Breast epithelium (tissue), 3 donors: Measurements from ENCODE around the gene TRAPPC2B.

ENCODE experiments used
- POLR2A ChIP-seq: fragments of 450-650 bp; IDR thresholded peaks from one replicate; pipeline ENCODE4 v1.6.1; 2016; ENCODE audit warnings: antibody characterized with exemption, mild to moderate bottlenecking, moderate library complexity
- POLR2AphosphoS5 ChIP-seq, 3 donors: sonication (generic); formaldehyde crosslinking; IDR thresholded peaks; one replicate each; pipeline ENCODE4 v1.6.1; 2017; ENCODE audit warnings: antibody characterized with exemption in 3 of 3
- TF ChIP-seq, protein P1 (sequence below), 3 donors: fragments of 450-650 bp; IDR thresholded peaks; one replicate each; pipeline ENCODE4 v1.5.1; 2016 to 2017; ENCODE audit warnings: antibody characterized with exemption in 3 of 3, mild to moderate bottlenecking in 3 of 3, moderate library complexity in 3 of 3

DNA sequence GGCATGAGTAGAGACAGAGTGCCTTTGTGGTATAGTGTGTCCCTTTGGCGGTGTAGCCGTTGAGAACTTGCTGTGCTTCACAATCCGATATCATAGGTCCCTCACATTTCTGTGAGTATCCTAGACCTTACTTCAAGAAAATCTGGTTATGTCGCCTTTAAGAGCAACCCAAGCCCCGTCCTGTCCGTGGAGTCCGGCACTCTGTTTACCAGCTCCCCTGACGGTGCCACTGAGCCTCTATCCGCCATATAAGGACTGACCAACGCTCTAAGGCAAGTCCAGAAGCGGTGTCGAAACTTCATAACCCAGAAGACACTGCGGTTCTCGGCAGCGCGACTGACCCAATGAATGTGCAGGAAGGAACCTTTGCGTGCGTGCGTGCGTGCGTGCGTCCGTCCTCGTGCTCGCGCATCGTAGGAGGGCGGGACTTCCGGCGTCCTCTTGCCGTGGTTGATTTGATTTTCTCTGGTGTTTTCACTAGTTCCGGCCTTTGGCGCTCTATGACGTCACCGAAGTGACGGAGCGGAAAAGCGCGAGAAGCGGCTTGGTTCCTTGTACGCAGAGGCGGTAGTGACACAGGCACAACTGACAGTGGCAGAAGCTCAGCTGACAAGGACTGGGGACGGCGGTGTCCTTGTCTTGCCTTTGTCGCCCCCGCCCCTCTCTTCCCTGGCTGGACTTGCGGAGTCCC is at the start of gene TRAPPC2B, which contains the start of gene ZNF547:
- TF ChIP-seq, protein P1, sequence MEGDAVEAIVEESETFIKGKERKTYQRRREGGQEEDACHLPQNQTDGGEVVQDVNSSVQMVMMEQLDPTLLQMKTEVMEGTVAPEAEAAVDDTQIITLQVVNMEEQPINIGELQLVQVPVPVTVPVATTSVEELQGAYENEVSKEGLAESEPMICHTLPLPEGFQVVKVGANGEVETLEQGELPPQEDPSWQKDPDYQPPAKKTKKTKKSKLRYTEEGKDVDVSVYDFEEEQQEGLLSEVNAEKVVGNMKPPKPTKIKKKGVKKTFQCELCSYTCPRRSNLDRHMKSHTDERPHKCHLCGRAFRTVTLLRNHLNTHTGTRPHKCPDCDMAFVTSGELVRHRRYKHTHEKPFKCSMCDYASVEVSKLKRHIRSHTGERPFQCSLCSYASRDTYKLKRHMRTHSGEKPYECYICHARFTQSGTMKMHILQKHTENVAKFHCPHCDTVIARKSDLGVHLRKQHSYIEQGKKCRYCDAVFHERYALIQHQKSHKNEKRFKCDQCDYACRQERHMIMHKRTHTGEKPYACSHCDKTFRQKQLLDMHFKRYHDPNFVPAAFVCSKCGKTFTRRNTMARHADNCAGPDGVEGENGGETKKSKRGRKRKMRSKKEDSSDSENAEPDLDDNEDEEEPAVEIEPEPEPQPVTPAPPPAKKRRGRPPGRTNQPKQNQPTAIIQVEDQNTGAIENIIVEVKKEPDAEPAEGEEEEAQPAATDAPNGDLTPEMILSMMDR (IDR thresholded peaks at IDR 0.05): no peak
- TF ChIP-seq POLR2A: peak; percentile 43
- TF ChIP-seq POLR2AphosphoS5 (IDR thresholded peaks at IDR 0.05): peak; percentile 80 to 97 (median 87)
